MM.1S (cell line): ENCODE data around the gene SECTM1.

Experiments
- DNase-seq: peaks from one replicate; pipeline ENCODE4 v3.0.0-alpha.2; 2015
- H2AFZ ChIP-seq: fragments of 300-600 bp; sonication (generic); 2 replicates; pipeline ENCODE4 v1.6.0; 2016; ENCODE audit warnings: antibody characterized with exemption, low read length
- H3F3A ChIP-seq: fragments of 300-600 bp; sonication (generic); 2 replicates; pipeline ENCODE4 v1.6.1; 2016; ENCODE audit warnings: mild to moderate bottlenecking, antibody characterized with exemption, low read length, moderate library complexity, mixed read lengths; ENCODE audit not compliant: insufficient read depth
- H3K27ac ChIP-seq: fragments of 300-600 bp; sonication (generic); 2 replicates; pipeline ENCODE4 v1.5.1; 2016; ENCODE audit warnings: mild to moderate bottlenecking, low read length
- H3K27me3 ChIP-seq: fragments of 300-600 bp; sonication (generic); replicated peaks from 2 replicates; pipeline ENCODE4 v1.6.0; 2016; ENCODE audit warnings: low read length; ENCODE audit not compliant: insufficient read depth
- H3K36me3 ChIP-seq: fragments of 300-600 bp; sonication (generic); replicated peaks from 2 replicates; pipeline ENCODE4 v1.6.1; 2016; ENCODE audit warnings: mild to moderate bottlenecking, low read length, mixed read lengths; ENCODE audit not compliant: insufficient read depth
- H3K4me1 ChIP-seq: fragments of 300-600 bp; sonication (generic); 2 replicates; pipeline ENCODE4 v1.6.1; 2016; ENCODE audit warnings: low read length, mixed read lengths
- H3K4me2 ChIP-seq: fragments of 300-600 bp; sonication (generic); 2 replicates; pipeline ENCODE4 v1.6.0; 2016; ENCODE audit warnings: low read depth, low read length
- H3K4me3 ChIP-seq: fragments of 300-600 bp; sonication (generic); 2 replicates; pipeline ENCODE4 v1.5.1; 2016; ENCODE audit warnings: low read length, mixed read lengths
- H3K79me2 ChIP-seq: fragments of 300-600 bp; sonication (generic); 2 replicates; pipeline ENCODE4 v1.6.1; 2016; ENCODE audit warnings: mixed run types, low read length, mixed read lengths
- H3K9ac ChIP-seq: fragments of 300-600 bp; sonication (generic); 2 replicates; pipeline ENCODE4 v1.6.1; 2016; ENCODE audit warnings: low read length, mixed read lengths
- H3K9me2 ChIP-seq: fragments of 300-600 bp; sonication (generic); replicated peaks from 2 replicates; pipeline ENCODE4 v1.6.1; 2016; ENCODE audit warnings: mild to moderate bottlenecking, low read length, mixed read lengths; ENCODE audit not compliant: insufficient read depth
- H3K9me3 ChIP-seq: fragments of 300-600 bp; sonication (generic); replicated peaks from 2 replicates; pipeline ENCODE4 v1.6.1; 2016; ENCODE audit warnings: mild to moderate bottlenecking, low read length, mixed read lengths; ENCODE audit not compliant: insufficient read depth
- H4K20me1 ChIP-seq: fragments of 300-600 bp; sonication (generic); 2 replicates; pipeline ENCODE4 v1.6.1; 2016; ENCODE audit warnings: mild to moderate bottlenecking, low read length, moderate library complexity, mixed read lengths; ENCODE audit not compliant: insufficient read depth
- CTCF ChIP-seq: fragments of 300-600 bp; sonication (generic); IDR thresholded peaks from 2 replicates; pipeline ENCODE4 v1.5.1; 2016; ENCODE audit warnings: antibody characterized with exemption, low read length, mixed read lengths
- EZH2 ChIP-seq: fragments of 300-600 bp; sonication (generic); optimal IDR thresholded peaks from 2 replicates; pipeline ENCODE3; 2017; ENCODE audit warnings: low read depth, mild to moderate bottlenecking, antibody characterized with exemption, low read length, mixed read lengths
- EZH2phosphoT487 ChIP-seq: fragments of 300-600 bp; sonication (generic); IDR thresholded peaks from 2 replicates; pipeline ENCODE4 v1.6.1; 2018; ENCODE audit warnings: antibody characterized with exemption, low read length

SECTM1 gene

GRCh38 chr17:82318772-82319606, 14.6 kb downstream of the SECTM1 start:
- peaks cover 2% of the 10 kb centered on the region; the same call in 1 of the 2 replicates for H3F3A ChIP-seq
- no peaks in the 10 kb centered on the region for H3K79me2 ChIP-seq
- H3K4me1 ChIP-seq = peaks cover 8% of the 10 kb centered on the region
- no peak overlapping the region for H3K27ac ChIP-seq
- no peak for DNase-seq
- peaks cover 16% of the 10 kb centered on the region for H3K27me3 ChIP-seq
- no peak overlapping the region for H2AFZ ChIP-seq
- H4K20me1 ChIP-seq = no peaks in the 10 kb centered on the region
- TF ChIP-seq EZH2phosphoT487 (no peak), EZH2 (no peak), CTCF (no peak)
- no peak overlapping the region for H3K9ac ChIP-seq
- H3K36me3 ChIP-seq = no peaks in the 10 kb centered on the region
- H3K9me2 ChIP-seq = no peaks in the 10 kb centered on the region
- H3K4me3 ChIP-seq = no peak overlapping the region
- H3K9me3 ChIP-seq = no peaks in the 10 kb centered on the region
- H3K4me2 ChIP-seq = no peak overlapping the region

GRCh38 chr17:82318169-82318498, 15.4 kb downstream of the SECTM1 start:
- Histone ChIP-seq H3K9me3 (no peaks in the 10 kb centered on the region), H3K36me3 (no peaks in the 10 kb centered on the region), H3K79me2 (no peaks in the 10 kb centered on the region), H3K4me1 (peaks cover 8% of the 10 kb centered on the region), H3K9ac (no peak overlapping the region), H3K9me2 (no peaks in the 10 kb centered on the region), H2AFZ (no peak overlapping the region), H3F3A (peaks cover 2% of the 10 kb centered on the region; the same call in 1 of the 2 replicates), H3K27ac (no peak overlapping the region), H4K20me1 (no peaks in the 10 kb centered on the region), H3K27me3 (peaks cover 22% of the 10 kb centered on the region), H3K4me3 (no peak overlapping the region), H3K4me2 (no peak overlapping the region)
- DNase-seq = no peak
- no peak for TF ChIP-seq EZH2
- no peak for TF ChIP-seq CTCF
- TF ChIP-seq EZH2phosphoT487 = no peak

- H3K27me3 ChIP-seq = peaks cover 23% of the 10 kb centered on the region
- no peak within 1 kb of the TSS for H3K4me3 ChIP-seq
- no peak for DNase-seq
- no peak within 1 kb of the TSS for H3K27ac ChIP-seq
- H3K9me3 ChIP-seq = no peaks in the 10 kb centered on the region
- peaks cover 2% of the 10 kb centered on the region; the same call in 1 of the 2 replicates for H3F3A ChIP-seq
- peaks cover 8% of the 10 kb centered on the region for H3K4me1 ChIP-seq
- no peaks in the 10 kb centered on the region for H3K36me3 ChIP-seq
- no peaks in the 10 kb centered on the region for H3K79me2 ChIP-seq
- TF ChIP-seq EZH2 (no peak), EZH2phosphoT487 (no peak), CTCF (no peak)
- H3K9ac ChIP-seq = no peak within 1 kb of the TSS
- H4K20me1 ChIP-seq = no peaks in the 10 kb centered on the region
- no peaks in the 10 kb centered on the region for H3K9me2 ChIP-seq
- H3K4me2 ChIP-seq = no peak within 1 kb of the TSS
- no peak within 1 kb of the TSS for H2AFZ ChIP-seq
These were observed 16.0 kb downstream of the SECTM1 start, which contains the start of gene CD7 for GRCh38 chr17:82317394-82318168. TSS of gene CD7 (minus strand) at chr17:82317608. CDS start at chr17:82317495, 113 bp downstream.
